Subcutaneous adipose tissue (tissue), 4 donors: ENCODE results near the gene SLC22A4. TPM values are rescaled to one million over a fixed set of nuclear protein-coding genes. Genes with fewer than 3 reads are reported as not detected.

ENCODE experiments used
- CTCF ChIP-seq: fragments of 450-650 bp; IDR thresholded peaks from one replicate; pipeline ENCODE4 v1.5.1; 2016; ENCODE audit warnings: low read depth, mild to moderate bottlenecking, control low read depth, antibody characterized with exemption, moderate library complexity
- total RNA-seq, 4 donors: library from RNA; depleted of rRNA; stranded (reverse); fragments of >200 nt; gene quantifications; one replicate each; pipeline ENCODE4 v1.1.0, GENCODE V29; 2016

Gene SLC22A4
- total RNA-seq, 4 donors from 2014 or later = 0.33 to 1.2 (median 0.66) TPM; not detected in 1

- TF ChIP-seq CTCF = no peak
Measured at GRCh38 chr5:132260051-132260450, 34.1 kb upstream of the SLC22A4 start.

GRCh38 chr5:132260714-132261551, 33.3 kb upstream of the SLC22A4 start:
- no peak for TF ChIP-seq CTCF

DNA sequence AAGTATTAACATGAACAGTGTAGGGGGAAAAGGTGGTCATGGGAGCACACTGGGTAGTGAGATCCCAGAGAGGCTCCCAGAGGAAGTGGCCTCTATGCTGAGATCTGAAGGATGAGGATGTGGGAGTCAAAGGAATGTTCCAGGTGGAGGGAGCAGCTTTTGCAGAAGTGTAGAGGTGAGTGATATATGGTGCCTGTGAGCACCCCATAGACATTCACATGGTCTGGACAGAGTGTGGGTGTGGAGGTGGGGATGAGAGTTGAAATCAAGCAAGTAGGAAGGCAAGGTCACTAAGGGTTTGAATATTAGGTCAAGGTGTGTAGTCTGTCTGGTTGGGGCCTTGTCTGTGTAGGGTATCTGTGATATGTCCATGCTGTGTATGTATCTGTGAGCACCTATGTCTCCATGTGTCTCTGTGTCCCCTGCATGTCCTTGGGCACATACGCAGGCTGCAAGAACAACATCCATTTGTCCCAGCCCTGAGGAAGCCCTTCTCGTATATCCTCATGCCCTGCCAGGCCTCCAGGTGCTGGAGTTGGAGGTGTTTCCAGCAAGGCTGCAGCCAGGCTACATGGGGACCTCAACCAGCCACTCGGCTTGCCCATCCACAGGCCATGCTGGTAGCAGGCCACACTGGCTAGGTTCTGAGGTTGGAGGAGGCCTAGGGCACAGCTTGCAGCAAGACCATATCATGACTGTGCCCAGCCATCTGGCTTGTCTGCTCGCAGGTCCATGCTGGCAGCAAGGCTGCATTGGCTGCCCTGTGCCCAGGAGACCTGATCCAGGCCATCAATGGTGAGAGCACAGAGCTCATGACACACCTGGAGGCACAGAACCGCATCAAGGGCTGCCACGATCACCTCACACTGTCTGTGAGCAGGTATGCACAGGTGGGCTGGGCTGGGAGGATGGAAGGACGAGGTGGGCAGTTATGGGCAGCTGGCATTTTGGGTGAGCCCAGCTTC, 32.0 kb upstream of the SLC22A4 start:
- no peak for TF ChIP-seq CTCF

DNA sequence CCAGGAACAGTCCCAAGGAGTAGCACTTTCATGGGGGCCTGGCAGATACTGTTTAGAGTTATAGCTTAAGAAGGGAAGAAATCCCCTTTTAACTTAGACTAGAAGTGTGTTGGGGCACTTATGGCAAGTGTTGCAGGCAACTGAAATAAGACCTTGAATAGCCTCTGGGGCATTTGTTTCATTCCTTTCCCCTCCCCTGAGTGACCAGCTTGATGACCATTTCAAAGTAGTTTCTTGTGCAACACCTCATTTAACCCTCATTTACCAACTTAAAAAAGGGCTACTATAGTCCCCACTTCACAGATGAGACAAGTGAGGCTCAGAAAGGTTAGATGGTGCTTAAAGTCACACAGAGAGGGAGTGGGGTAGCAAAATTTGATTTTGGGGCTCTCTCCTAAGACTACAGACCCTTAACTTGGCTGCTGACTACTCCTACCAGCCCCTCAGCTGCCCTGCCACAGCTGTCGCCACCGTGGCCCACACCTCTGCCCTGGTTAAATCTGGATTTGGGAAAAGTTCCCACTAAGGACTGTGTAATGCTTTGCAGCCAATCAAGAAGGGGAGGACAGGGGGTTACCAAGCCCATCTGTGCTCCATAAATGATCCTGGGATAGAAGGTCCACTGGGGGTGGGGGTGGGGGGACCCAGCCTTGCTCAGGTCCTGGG, 31.2 kb upstream of the SLC22A4 start:
- TF ChIP-seq CTCF = no peak

DNA sequence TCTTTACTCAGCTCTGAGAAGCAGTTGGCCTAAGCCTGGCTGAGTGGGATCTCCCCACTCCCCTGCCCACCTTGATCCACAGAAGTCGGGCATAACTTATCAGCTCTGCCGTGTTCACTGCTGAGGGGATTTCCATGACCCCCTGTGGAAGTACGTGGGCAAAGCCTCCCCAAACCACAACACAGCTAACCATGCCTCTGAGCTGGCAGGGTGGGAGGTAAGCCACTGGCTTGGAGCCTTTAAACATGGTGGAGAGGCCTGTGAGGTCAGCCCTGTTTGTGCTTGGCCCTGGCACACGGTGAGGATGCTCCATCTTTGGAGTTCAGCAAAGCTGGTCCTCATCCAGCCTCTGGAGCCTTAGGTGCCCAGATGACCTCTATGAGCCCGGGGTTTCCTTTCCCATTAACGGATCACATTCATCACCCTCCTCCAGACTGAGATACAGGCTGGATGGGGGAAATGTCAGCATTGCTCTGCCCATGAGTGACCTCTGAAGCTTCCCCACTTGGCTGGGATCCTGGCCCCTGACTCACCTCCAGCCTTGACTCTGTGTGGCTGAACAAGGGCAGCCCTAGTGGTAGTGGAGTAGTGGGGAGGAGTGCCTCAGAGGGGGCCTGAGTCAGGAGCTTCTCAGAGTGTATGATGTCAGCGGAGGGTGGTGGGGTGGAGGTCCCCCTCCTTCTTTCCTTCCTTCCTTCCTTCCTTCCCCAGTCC, 30.5 kb upstream of the SLC22A4 start:
- no peak for TF ChIP-seq CTCF

- no peak for TF ChIP-seq CTCF
Measured at GRCh38 chr5:132264546-132265335, 29.5 kb upstream of the SLC22A4 start.
